Measurements from ENCODE around the gene TOR1AIP2. TPM values are rescaled to one million over a fixed set of nuclear protein-coding genes. Genes with fewer than 3 reads are reported as not detected.
"Not testable (repeated sequence)": the region's sequence is repeated elsewhere in the genome, so short reads cannot be mapped to it uniquely, and the experiment has no call there.

TOR1AIP2 gene
- total RNA-seq, 1 experiment from 2014 or later, result 28.9 TPM

DNA sequence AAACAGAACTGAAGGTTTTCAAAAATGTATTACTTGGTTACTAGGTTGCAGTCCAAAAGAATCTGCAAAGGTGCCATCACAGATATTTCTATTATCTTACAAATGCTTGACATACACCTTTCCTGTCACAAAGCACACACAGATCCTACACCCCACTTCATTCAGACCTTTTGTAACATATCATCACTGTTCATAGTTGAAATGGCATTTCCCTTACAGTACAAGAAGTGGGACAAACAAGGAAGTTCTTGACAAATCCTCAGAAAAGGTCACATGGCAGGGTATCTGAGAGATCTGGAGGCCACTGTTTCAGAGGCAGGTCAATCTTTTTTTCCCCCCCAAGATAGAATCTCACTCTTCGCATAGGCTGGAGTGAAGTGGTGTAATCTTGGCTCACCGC, 21.3 kb downstream of the TOR1AIP2 start:
- H3K4me2 ChIP-seq (ENCODE audit: low read length), result no peak overlapping the region
- intact Hi-C loops (cut with micrococcal nuclease), result no loop called here
- H3K9ac ChIP-seq (ENCODE audit: low read length), result no peak overlapping the region
- no peaks in the 10 kb centered on the region for H3K9me2 ChIP-seq (replicated peaks; ENCODE audit: low read length)
- peaks cover 3% of the 10 kb centered on the region; the same call in 1 of the 2 replicates for H3K36me3 ChIP-seq (ENCODE audit: low read depth, low read length)
- H3K27ac ChIP-seq (ENCODE audit: low read length), result no peak overlapping the region
- no TSS peak for BruUV-seq (replicated peaks)
- H3K9me3 ChIP-seq (ENCODE audit: low read length), result no peaks in the 10 kb centered on the region
- H3K4me3 ChIP-seq (ENCODE audit: low read length), result no peak overlapping the region
- no peak overlapping the region for H2AFZ ChIP-seq (ENCODE audit: low read length)
- TF ChIP-seq EZH2 (IDR thresholded peaks at IDR 0.05; ENCODE audit: low read length, unreplicated experiment), result no peak
- TF ChIP-seq, protein P1, sequence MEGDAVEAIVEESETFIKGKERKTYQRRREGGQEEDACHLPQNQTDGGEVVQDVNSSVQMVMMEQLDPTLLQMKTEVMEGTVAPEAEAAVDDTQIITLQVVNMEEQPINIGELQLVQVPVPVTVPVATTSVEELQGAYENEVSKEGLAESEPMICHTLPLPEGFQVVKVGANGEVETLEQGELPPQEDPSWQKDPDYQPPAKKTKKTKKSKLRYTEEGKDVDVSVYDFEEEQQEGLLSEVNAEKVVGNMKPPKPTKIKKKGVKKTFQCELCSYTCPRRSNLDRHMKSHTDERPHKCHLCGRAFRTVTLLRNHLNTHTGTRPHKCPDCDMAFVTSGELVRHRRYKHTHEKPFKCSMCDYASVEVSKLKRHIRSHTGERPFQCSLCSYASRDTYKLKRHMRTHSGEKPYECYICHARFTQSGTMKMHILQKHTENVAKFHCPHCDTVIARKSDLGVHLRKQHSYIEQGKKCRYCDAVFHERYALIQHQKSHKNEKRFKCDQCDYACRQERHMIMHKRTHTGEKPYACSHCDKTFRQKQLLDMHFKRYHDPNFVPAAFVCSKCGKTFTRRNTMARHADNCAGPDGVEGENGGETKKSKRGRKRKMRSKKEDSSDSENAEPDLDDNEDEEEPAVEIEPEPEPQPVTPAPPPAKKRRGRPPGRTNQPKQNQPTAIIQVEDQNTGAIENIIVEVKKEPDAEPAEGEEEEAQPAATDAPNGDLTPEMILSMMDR (conservative IDR thresholded peaks at IDR 0.05; ENCODE audit: low read depth, low read length), result no peak
- TF ChIP-seq EZH2phosphoT487 (IDR thresholded peaks at IDR 0.05; ENCODE audit: borderline replicate concordance, low read length), result no peak
- ChIA-PET POLR2A (ENCODE audit: unreplicated experiment) (no interaction called here), CTCF (no interaction called here)
- no peaks in the 10 kb centered on the region for H3K79me2 ChIP-seq (ENCODE audit: low read length)
- no peaks in the 10 kb centered on the region for H4K20me1 ChIP-seq (ENCODE audit: low read length)
- no peak for ATAC-seq
- no peaks in the 10 kb centered on the region for H3K27me3 ChIP-seq (ENCODE audit: low read length)
- no peaks in the 10 kb centered on the region for H3K4me1 ChIP-seq (ENCODE audit: insufficient read depth, low read length)
- DNase-seq, result no peak
- no peaks in the 10 kb centered on the region for H3F3A ChIP-seq (ENCODE audit: low read length, unreplicated experiment)

DNA sequence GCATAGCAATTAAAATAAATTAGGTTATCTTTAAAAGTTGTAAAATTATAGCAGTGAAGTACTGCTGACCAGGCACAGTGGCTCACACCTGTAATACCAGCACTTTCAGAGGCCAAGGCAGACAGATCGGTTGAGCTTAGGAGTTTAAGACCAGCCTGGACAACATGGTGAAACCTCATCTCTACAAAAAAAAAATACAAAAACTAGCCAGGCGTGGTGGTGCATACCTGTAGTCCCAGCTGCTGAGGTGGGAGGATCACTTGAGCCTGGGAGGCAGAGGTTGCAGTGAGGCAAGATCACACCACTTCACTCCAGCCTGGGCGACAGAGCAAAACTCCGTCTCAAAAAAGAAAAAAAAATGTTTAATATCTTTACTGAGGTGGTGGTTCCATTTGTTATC, 21.8 kb downstream of the TOR1AIP2 start:
- DNase-seq; H3K4me2 ChIP-seq (ENCODE audit: low read length); H2AFZ ChIP-seq (ENCODE audit: low read length); ATAC-seq; H3K9ac ChIP-seq (ENCODE audit: low read length); H3K9me3 ChIP-seq (ENCODE audit: low read length); H3K79me2 ChIP-seq (ENCODE audit: low read length); intact Hi-C loops (cut with micrococcal nuclease); H4K20me1 ChIP-seq (ENCODE audit: low read length); H3K27ac ChIP-seq (ENCODE audit: low read length); BruUV-seq (replicated peaks); POLR2A ChIA-PET (ENCODE audit: unreplicated experiment); H3K27me3 ChIP-seq (ENCODE audit: low read length); H3K4me3 ChIP-seq (ENCODE audit: low read length); H3K36me3 ChIP-seq (ENCODE audit: low read depth, low read length); H3K4me1 ChIP-seq (ENCODE audit: insufficient read depth, low read length); CTCF ChIA-PET; H3F3A ChIP-seq (ENCODE audit: low read length, unreplicated experiment); H3K9me2 ChIP-seq (replicated peaks; ENCODE audit: low read length): not testable (repeated sequence)

DNA sequence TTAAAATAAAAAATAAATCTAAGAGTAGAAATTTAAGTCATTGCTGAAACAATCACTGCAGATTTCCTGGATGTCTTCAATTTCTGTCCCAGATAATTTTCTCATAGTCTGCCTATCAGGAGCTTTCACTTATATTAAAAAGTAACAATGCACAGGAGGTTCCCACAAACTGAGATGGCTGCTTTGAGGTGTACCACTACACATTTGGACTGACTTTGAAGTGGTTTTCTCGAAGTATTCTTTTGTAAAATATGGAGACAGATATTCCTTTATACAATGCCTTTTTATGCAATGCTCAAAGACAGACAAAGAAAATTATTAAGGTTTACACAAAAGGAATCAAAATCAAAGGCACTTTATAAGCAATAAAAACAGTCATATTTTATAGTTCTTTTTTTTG, 24.5 kb downstream of the TOR1AIP2 start:
- H3K9ac ChIP-seq (ENCODE audit: low read length), result no peak overlapping the region
- CTCF ChIA-PET, result no interaction called here
- H3K36me3 ChIP-seq (ENCODE audit: low read depth, low read length), result 0 out of 2 replicates have a peak, but pooled peaks cover 4% of the 10 kb centered on the region
- DNase-seq, result no peak
- no peak overlapping the region for H2AFZ ChIP-seq (ENCODE audit: low read length)
- no peaks in the 10 kb centered on the region for H3K4me1 ChIP-seq (ENCODE audit: insufficient read depth, low read length)
- intact Hi-C loops (cut with micrococcal nuclease), result no loop called here
- no peaks in the 10 kb centered on the region for H3K9me2 ChIP-seq (replicated peaks; ENCODE audit: low read length)
- no peak overlapping the region for H3K4me2 ChIP-seq (ENCODE audit: low read length)
- TF ChIP-seq EZH2phosphoT487 (IDR thresholded peaks at IDR 0.05; ENCODE audit: borderline replicate concordance, low read length) (no peak), EZH2 (IDR thresholded peaks at IDR 0.05; ENCODE audit: low read length, unreplicated experiment) (no peak)
- TF ChIP-seq, protein P1 (conservative IDR thresholded peaks at IDR 0.05; ENCODE audit: low read depth, low read length), result no peak
- H3K27me3 ChIP-seq (ENCODE audit: low read length), result no peaks in the 10 kb centered on the region
- BruUV-seq (replicated peaks), result no TSS peak
- no peaks in the 10 kb centered on the region for H4K20me1 ChIP-seq (ENCODE audit: low read length)
- H3K79me2 ChIP-seq (ENCODE audit: low read length), result no peaks in the 10 kb centered on the region
- POLR2A ChIA-PET (ENCODE audit: unreplicated experiment), result no interaction called here
- H3K9me3 ChIP-seq (ENCODE audit: low read length), result no peaks in the 10 kb centered on the region
- no peak for ATAC-seq
- no peak overlapping the region for H3K4me3 ChIP-seq (ENCODE audit: low read length)
- H3K27ac ChIP-seq (ENCODE audit: low read length), result no peak overlapping the region
- H3F3A ChIP-seq (ENCODE audit: low read length, unreplicated experiment), result no peaks in the 10 kb centered on the region
